HG03460 (cell line): ENCODE measurements around the gene CLSTN1.

ENCODE experiments used
- ATAC-seq: cut with Tn5 transposase; IDR thresholded peaks from one replicate; pipeline ENCODE4 v1.9.1; 2021; ENCODE audit not compliant: unreplicated experiment

The CLSTN1 gene

GRCh38 chr1:9689011-9689706 lies 134.6 kb downstream of the CLSTN1 start:
- ATAC-seq, result peak; percentile 48

DNA sequence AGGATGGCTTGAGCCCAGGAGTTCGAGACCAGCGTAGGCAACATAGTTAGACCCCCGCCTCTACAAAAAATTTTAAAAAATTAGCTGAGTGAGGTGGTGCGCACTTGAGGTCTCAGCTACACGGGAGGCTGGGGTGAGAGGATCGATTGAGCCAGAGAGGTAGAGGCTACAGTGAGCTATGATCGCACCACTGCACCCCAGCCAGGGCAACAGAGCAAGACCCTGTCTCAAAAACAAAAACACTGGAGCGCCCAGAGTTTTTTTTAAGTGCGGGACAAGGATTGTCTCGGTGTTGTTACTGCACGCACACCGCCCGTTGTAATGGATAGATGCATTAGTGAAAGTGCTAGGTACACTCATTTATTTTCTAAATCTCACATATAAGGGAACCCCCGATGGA lies 135.2 kb downstream of the CLSTN1 start:
- no peak for ATAC-seq

DNA sequence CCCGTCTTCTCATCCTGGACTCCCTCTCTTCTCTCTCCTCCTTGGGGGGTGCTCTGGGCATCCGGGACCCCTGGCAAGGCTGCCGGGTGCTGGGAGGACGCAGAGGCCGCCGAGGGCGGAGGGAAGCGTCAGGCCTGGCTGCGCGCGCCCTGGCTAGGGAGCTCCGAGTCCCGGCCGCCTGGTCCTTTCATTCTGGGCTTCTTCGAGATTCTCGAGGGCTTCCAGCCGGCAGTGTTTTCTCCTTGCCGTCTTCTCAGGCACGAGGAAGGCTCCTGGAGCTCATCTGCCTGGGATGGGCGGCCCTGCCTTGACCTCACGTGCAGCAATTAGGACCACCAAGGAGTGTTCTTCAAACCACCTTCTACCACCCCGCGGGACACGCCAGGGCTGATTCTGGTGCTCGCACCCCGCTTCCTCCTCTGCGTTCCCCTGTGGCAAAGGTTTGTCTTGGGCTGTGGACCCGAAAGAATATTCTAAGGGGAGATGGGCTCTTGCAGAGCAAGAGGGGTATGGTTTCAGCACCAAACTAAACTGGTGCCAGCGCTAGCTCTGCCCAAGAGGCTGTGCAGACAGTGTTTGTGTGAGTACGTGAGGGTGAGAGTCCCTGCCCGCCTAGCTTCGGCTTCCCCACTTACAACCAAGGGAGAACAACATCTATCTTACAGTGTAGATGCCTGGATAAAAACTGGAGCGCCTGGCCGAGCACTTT lies 135.7 kb downstream of the CLSTN1 start:
- ATAC-seq, result no peak

DNA sequence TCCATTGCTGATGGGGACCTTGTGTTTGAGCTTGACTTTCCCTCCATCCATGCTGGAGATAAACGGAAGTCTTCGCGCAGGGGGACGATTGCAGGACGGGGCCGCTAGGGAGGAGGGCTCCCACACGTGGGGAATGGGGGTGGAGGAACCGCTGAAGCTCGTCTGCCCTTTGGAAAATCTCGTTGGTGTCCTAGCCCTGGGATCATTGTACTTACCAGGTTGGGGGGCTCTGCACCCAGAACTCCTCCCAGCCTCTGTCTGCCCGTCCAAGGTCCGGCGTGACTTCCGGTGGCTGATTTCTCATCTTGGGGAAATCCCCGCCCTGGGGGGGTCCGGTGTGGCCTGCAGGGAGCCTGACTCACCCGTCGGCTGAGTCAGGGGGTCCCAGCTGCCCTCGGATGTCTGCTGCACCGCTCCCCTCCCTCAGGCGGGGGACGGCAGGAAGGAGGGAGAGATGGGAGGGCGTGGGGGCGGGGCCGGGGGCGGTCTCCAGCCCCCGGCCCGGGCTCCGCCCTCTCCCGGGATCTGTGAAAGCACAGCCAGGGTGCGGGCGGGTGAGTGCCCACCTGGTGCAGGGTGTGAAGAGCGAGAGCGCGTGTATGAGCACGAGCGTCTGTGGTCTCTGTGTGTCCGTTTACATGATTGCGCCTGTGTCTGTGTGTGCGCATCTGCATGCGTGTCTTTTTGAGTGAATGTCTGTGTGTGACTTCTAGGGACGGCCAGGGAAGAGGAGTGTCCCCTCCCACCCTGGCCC lies 136.5 kb downstream of the CLSTN1 start:
- peak; percentile 32 for ATAC-seq

- ATAC-seq, result no peak
Observed at GRCh38 chr1:9684801-9685200, 139.0 kb downstream of the CLSTN1 start.

DNA sequence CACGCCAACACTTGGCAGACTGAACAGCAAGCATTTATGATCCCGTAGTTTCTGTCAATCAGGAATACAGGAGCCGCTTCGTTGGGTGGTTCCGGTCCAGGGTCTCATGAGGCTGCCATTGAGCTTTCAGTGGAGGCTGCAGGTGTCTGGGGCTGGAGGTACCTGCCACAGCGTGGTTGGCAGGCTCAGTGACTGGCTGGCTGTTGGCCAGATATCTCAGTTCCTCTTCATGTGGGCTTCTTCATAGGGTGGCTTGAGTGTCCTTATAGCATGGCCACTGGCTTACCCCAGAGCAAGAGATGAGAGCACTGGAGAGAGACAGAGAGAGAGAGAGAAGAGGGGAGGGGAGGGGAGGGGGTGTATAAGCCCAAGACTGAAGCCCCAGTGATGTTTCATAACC lies 142.9 kb downstream of the CLSTN1 start:
- no peak for ATAC-seq

DNA sequence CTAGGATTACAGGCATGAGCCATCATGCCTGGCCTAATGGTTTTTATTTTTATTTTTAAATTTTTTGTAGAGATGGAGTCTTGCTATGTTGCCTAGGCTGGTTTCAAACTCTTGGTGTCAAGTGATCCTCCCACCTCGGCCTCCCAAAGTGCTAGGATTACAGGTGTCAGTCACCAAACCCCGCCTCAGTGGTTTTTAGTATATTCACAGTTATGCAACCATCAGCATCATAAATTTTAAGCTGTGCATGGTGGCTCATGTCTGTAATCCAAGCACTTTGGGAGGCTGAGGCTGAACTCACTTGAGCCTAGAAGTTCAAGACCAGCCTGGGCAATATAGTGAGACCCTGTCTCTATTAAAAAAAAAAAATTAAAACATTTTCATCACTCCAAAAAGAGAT lies 143.7 kb downstream of the CLSTN1 start:
- no peak for ATAC-seq
